GM18508 (cell line): ENCODE data around the gene ADGRB2.

Source experiments
- ATAC-seq: cut with Tn5 transposase; IDR thresholded peaks from one replicate; pipeline ENCODE4 v1.9.1; 2021; ENCODE audit warnings: moderate number of reproducible peaks; ENCODE audit not compliant: insufficient read depth, unreplicated experiment

Gene ADGRB2

DNA sequence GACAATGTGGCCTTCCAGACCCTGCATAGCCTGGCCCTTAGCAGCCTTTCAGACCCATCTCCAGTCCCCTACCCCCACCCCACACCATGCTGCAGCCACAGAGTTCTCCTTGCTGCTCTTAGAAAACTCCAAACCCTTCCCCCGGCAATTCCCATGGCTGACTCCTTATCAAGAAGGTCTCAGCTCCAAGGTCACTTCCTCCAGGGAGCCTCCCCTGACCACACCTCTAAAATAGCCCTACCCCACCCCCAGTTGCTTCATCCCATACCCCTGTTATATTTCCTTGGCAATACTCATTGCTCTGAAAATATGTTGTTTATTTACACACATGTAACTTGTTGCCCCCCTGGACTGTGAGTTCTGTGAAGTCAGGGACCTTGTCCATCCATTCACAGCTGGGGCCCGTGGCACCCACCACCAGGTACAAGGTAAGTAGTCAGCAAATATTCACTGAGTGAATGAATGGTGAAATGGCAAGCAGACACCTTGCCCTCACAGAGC lies 4.3 kb upstream of the ADGRB2 start:
- ATAC-seq: no peak

DNA sequence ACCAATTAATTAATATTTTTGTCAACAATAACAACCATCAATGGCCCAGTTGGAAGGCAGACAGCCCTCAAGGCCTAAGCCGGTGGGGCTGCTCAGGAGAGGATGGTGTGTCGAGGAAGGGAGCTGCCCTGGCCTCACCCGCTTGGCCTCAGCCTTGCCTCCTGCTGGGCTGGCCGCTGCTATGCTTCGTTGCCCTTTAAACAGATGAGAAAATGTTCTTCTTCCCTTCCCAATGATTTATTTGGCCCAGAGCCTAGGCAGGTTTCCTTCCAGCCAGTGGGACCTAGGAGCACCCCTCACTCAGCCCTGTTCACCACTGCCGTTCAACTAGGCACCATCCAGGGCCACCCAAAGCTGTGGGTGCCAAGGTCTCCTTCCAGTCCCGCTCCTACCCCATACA lies 3.1 kb upstream of the ADGRB2 start:
- ATAC-seq: no peak

DNA sequence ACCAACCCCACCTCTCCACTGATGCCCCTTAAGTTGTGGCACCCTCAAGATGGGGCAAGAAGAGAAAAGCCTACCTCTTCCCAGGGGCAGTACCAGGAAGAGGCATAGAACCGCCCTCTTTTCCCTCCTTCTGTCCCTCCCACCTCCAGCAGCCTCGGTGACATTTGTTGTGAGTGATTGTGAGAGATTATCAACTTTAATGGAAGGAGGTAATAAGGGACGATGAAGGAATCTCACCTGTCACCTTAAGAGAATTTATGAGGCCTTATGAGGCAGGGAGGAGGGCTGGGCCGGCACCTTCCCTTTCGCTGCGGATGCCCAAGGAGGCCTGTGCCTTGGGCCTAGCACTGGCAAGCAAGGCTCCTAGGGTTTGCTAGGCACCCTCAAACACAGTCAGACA lies 1.4 kb upstream of the ADGRB2 start:
- ATAC-seq: no peak

DNA sequence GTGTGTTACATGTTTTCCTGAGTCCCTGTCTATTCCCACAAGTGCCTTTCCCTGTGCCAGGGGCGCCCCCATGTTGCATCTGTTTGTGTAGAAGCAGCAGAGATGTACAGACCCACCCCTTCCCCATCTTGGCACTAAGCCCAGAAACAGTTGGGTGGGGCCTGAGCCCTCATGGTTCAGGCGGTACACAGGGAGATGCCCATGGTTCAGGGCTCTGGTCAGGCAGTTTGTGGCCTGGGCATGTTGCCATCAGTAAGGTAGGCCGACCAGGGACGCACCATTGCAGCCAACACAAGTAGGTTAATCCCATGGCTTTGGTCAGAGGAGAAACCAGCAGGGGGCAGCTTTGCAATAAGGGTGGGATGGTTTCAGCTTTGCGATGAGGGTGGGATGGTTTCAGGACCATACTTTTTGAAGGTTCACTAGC lies 914 bp upstream of the ADGRB2 start:
- no peak for ATAC-seq

DNA sequence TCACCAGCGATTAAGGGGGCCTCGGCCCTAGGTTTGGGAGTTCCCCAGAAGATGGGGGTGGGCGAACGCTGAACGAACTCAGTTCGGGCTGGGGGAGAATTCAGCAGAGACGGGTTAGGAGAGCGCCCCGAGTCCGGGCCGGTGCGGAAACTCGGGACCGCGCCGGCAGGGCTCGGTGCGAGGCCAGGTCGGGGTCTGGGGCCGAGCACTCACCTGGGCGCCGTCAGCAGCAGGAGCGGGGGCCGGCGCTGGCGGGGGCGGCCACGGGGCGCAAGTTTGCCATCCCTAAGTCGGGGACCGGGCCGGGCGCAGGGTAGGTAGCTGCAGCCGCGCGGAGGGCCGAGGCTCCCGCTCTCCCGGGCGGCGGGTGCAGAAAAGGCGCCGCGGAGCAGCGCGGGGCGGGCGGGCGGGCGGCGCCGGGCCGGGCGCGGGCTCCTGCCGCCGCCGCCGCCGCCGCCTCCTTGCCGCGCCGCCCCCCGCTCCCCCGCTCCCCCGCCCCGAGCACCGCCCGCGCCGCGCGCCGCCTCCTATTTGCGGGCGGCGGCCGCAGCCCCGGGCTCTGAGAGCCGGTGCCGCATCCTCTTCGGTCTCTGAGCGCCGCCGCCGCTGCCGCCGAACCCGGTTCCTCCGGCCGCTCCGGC lies 349 bp downstream of the ADGRB2 start:
- ATAC-seq: no peak

DNA sequence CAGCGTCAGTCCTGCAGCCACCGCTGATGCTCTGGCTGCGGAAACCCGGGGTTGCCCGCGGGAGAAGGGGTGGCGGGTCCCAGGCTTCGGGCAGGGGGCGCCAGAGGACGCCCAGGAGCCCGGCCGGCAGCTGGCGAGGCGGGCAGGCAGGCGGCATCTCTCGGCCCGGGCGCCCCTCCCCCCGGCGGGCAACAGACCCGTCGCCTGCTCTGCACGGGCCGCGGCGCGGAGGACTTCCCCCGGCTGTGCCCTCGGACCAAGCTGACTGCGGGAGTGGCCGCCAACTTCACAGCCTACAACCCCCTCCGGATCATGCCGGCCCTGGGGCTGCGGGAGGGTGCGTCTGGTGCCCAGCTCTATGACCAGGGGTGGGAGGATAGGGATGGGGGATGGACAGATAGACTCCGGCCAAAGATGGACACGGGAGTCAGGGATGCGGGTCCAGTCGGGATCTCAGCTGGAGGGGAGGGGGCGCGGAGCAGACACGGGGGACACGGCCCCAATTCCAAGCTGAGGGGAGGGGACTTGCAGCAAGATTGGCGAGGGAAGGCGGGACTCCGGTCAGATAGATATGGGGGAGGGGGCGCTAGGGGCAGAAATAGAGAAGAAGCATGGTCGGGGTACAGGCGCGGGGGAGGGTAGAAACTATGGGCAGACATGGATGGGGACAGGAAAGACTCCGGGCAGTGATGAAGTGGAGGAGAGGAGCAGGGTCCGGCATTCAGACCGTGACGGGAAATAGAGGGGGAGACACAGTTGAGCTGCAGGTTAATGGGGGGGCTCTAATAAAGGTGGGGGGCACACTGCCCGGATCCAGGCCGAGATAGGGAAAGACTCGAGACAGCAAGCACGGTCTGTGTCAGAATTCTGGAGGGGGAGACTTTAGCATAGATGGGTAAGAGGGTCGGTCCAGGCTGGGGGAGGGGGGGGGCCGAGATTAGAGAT lies 1.1 kb downstream of the ADGRB2 start:
- ATAC-seq: no peak

DNA sequence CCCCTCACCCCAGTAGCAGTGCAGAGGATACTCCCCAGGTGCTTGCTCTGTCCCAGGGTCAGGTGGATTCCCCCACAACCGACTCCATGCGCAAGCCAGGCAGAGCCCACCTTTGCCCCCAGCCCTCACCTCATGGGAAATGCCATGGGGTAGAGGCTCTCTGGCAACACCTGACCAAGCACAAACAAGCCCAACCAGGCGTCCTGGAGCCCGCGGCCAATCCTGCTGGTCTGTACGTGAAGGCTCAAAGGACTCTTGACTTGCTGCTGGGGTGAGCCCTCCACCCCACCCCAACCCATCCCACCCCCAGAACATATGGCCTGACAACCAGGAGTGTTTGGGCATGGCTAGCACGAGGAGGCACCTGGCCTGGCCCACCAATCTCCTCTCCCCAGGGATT lies 1.8 kb downstream of the ADGRB2 start:
- ATAC-seq: no peak

DNA sequence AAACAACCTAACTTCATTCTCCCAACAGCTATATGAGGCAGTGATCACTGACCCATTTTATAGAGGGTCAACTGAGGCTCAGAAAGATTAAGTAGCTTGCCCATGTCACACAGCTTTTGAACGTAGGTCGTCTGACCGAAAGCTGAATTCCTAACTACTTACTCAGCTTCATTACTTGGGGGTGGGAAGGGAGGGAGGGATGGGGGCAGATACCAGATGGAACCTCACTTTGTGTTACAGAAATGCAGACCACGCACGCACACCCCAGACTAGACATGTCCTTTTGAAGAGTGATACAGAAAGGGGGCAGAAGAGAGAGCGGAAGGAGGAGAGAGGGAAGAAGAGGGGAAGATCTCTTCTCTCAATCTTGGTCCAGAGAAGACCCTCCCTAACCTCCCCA lies 2.3 kb downstream of the ADGRB2 start:
- ATAC-seq: no peak

DNA sequence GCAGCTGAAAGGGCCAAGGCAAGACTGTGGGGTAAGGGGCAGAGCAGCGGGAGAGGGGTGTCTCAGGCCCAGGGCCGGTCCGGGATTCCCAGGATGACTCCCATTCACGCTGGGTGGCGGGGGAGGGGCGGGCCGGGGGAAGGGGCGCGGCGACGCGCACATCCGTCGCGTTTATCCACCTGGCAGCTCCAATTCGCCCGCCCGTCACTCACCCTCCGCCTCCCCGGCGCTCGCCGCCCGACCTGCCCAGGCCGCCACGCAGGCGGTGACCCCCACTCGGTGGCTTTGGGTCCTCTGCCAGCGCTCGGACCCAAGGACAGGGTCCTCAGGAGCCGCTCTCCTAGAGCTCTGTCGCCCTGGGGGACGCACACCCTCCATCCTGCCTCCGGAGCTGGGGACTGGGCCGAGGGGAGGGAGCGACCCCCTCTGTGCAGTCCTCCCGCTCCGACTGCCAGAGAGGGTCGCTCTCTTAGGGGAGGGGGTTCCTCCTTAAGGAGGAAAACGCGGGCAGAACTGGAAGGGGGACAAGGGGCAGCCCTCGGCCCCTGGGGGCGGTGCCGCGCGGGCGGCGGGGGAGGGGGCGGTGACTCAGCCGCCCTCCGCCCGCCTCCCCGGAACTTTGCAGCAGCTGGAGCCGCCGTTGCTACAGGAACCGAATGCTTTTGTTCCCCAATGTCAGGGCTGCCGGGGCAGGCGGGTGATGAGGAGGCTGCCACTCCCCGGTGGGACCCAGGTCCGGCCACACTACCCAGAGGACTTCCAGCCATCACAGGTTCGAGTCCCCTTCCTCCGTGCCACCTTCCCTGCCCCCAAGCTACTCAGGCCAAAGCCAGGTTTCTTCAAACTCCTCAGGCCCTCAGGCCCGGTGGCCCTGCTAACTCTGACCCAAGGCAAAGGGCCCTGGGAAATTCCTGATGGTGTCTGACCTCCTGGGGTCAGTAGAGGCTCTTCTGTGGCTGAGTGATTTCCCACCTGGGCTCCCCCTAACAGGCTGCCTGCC lies 3.4 kb downstream of the ADGRB2 start:
- no peak for ATAC-seq

DNA sequence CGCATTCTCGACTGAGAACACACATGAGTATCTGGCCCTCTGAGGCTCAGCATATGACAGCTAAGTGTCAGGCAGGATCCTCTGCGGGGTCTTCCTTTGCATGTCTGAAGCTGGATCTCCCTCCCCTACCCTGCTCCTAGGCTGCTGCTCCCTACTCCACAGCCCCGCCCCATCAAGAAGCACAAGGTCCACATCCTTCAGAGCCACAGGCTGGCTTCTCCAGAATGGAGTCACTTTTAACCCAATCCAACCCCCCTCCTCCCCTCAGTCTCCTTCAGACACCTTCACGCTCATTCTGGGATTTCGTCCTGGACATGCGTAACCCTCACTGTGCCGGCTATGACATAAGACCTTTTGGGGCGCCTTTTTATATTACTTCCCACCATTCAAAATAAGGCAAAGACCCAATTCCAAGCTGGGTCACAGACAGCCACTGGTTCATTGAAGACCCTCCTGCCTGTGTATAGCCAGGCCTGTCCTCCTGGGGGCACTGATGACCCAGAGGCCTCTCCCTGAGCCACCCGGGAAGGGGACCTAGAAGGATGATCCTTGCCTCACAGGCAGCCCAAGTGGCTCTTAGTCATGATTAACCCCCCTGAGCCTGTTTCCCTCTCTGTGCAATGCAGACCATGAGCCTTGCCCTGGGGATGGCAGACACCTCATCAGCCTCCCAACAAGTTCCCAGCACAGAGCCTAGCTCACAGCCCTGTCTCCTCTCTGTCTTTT lies 4.7 kb downstream of the ADGRB2 start:
- ATAC-seq: no peak

DNA sequence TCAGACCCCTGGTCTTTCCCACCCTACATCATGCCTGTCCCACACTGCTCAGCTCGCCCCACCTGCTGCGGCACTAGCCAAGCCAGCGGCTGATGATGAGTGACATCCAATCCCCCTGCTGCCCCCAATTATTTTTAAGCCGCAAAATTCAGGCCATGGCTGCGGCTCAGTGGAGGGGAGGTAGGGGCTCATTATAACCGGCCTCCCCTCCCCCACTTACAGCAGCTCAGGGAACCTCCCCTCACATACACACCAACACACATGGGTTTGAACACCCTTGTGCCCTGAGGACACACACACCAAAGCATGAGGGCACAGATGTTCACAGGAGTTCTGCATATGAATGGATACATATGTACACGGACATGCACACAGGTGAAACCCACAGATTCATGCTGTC lies 5.3 kb downstream of the ADGRB2 start:
- no peak for ATAC-seq

DNA sequence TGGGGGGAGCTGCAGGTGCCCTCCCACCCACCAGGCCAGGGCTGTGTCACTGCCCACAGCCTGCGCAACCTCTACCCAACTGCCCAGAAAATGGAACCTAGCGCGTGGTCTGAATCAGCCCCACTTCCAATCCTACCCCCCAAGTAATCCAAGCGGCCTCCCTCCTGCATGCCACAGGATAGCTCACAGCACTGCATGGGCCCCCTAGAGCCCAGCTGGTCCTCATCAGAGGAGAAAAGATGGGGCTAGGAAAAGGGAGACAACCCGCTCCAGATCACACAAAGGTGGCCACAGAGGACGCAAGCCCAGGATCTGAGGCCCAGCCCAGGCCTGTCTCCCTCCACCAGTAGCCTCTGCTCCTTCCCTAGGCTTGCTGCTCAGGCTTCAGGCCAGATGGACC lies 6.2 kb downstream of the ADGRB2 start:
- ATAC-seq: no peak

DNA sequence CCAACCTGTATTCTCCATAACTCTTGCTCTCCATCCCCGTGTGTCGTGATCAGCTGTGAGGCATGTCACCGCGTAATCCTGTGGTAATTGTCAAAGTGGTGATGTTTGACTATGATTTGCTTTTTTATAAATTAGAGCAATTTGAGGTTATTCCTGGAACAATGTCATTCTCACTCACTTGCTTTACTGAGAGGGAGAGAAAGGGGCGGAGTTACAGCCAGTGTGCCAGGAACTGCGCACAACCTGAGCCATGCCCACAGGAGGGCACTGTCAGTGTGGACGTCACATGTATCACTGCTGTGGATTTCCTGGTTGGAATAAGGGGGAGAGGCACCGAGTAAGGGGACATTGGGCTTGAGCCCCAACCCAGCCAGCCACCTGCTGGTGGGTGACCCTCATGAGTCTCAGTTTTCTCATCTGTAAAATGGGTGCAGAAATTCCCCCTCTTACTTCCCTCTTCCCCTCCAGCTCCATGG lies 6.9 kb downstream of the ADGRB2 start:
- no peak for ATAC-seq

DNA sequence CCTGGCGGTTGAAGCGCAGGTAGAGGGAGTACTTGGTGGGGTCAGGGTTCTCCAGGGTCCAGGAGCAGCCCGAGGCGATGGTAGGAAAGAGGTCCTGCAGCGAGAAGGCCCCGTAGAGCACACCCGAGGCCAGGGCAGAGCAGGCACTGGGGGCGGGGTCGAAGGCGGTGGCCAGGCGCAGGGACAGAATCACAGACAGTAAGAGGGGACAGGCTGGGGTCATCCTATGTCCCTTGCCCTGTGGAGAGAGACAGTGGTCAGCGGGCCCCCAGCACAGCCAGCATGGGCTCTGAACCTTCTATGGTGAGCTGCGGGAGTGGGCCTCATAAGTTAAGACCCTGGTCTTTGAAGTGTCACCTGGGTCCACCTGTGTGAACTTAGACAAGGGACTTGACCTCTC lies 7.6 kb downstream of the ADGRB2 start:
- no peak for ATAC-seq

DNA sequence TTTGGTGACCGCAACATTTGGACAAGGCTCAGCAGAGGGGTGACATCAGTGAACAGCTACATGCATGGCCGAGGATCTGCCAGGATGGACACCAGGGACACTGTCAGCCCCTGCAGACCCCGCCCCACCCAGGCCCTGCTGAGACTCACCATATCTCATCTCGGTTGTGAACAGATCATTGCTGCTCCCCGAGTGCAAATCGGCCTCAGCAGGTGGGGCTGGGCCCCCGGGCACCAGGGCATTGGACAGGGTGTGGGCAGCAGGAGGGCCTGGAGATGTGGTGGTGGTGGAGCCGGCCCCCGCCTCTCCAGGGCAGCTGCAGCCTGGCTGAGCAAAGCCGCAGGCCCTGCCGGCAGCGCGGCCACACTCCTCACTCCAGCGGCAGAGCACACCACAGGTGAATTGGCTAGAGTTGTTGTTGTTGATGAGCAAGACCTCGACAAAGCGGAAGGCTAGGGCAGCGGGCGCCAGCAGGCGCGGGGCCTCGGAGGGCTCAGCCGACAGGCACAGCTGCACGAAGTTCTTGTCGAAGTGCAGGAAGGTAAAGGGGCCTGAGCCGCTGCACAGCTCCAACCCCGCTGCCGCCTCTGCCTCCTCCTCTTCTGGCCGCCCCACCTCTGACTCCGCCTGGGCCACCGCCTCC lies 8.2 kb downstream of the ADGRB2 start:
- ATAC-seq: no peak

DNA sequence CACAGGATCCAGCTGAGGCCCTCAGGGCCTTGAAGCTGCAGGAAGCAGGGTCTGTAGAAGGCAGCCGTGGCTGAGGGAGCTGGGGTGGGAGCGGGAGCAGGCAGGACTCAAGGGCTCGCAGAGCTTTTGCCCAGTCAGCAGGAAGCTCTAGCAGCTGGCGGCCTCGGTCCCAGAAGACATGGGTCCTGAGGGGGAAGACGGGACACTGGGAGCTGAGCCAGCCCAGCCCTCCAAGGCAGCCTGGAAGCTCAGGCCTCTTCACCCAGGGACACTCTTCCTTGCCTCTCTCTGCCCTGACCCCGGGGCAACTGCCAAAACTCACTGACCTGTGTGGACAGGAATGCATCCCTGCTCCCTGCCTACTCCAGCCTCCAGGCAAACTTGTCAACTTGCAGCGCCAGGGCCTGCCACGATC lies 8.9 kb downstream of the ADGRB2 start:
- ATAC-seq: no peak

DNA sequence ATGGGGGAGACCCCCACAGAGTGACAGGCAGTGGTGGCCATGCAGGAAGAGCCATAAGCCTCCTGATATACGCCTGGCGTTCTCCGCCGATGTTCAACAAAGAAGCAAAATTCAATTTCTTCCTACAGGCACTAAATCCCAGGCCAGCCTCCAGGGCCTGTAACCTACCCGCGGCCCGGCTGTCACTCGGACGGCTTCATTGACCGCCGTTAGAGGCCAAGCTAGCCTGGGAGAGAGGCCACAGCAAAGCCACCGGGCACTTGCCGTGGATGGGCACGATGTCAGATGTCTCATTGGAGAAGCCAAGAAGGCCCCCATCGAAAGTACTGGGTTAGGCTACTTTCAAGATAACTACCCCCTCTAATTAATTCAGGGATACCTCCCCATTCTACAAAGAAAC lies 9.7 kb downstream of the ADGRB2 start:
- no peak for ATAC-seq

DNA sequence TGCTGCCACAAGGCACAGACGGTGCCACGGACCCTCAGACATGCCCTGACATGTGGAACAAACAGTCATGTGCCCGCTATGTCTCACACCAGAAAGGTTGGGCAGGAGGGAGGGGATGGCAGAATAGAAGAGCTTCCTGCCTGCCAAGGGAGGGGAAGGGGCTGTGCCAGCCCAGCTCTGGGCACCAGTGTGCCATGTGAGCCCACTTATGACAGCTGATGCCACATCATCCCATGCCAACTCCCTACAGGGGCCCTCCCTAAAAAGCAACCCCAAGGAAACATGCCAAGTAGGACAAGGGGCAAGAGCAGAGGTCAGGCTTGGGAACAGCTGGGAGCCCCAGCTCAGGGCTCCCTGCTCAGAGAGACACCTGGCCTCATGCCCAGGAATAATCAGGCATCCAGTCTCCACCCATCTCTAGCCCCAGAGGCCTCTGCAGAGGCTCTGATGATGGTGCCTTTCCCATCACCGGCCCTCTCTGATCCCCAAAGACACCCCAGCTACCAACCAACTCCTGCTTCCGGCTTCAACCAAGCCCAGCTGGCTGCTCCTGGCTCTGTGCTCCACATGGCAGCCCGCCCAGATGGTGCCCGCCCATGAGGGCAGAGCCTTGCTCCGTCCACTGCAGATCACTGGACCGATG lies 10.3 kb downstream of the ADGRB2 start:
- ATAC-seq: no peak
